ENCODE measurements around the gene VAV3. TPM values are rescaled to one million over a fixed set of nuclear protein-coding genes. Genes with fewer than 3 reads are reported as not detected.

VAV3 gene
- total and polyA plus RNA-seq, 2 donors, result 7.9 to 15.8 TPM

GRCh38 chr1:107963008-107963407, 2.0 kb downstream of the VAV3 start:
- peaks cover 0 to 2% of the 10 kb centered on the region in 2 donors for H3K27me3 ChIP-seq (ENCODE audit: control insufficient read depth in 2 of 2, insufficient read depth in 1 of 2, low read length in 1 of 2)
- H3K27ac ChIP-seq (ENCODE audit: low read depth in 1 of 2, low read length in 1 of 2), result peak overlapping the region in 1 of 2 donors; percentile 87
- 6% methylated on average over 5 of the region's 5 CpGs for WGBS
- H3K36me3 ChIP-seq (ENCODE audit: control insufficient read depth in 2 of 2, insufficient read depth in 2 of 2, low read length in 1 of 2), result no peaks in the 10 kb centered on the region
- no peaks in the 10 kb centered on the region for H3K9me3 ChIP-seq (ENCODE audit: control insufficient read depth in 2 of 2, insufficient read depth in 1 of 2, low read length in 1 of 2)
- peaks cover 3 to 23% of the 10 kb centered on the region in 2 donors for H3K4me1 ChIP-seq (ENCODE audit: control insufficient read depth in 2 of 2, insufficient read depth in 2 of 2, low read length in 2 of 2)
- peak overlapping the region in 1 of 2 donors; percentile 82 for H3K4me3 ChIP-seq (ENCODE audit: low read length in 2 of 2)
- no peak for DNase-seq (ENCODE audit: low read depth in 6 of 9, low spot score in 9 of 9)

GRCh38 chr1:107954719-107955415, 10.1 kb downstream of the VAV3 start:
- Histone ChIP-seq H3K27me3 (ENCODE audit: control insufficient read depth in 2 of 2, insufficient read depth in 1 of 2, low read length in 1 of 2) (no peaks in the 10 kb centered on the region), H3K9me3 (ENCODE audit: control insufficient read depth in 2 of 2, insufficient read depth in 1 of 2, low read length in 1 of 2) (no peaks in the 10 kb centered on the region), H3K4me3 (ENCODE audit: low read length in 2 of 2) (no peak overlapping the region), H3K27ac (ENCODE audit: low read depth in 1 of 2, low read length in 1 of 2) (no peak overlapping the region), H3K4me1 (ENCODE audit: control insufficient read depth in 2 of 2, insufficient read depth in 2 of 2, low read length in 2 of 2) (peaks cover 2 to 35% of the 10 kb centered on the region in 2 donors), H3K36me3 (ENCODE audit: control insufficient read depth in 2 of 2, insufficient read depth in 2 of 2, low read length in 1 of 2) (no peaks in the 10 kb centered on the region)
- DNase-seq (ENCODE audit: low read depth in 6 of 9, low spot score in 9 of 9), result no peak
- 74% methylated on average over 6 of the region's 6 CpGs for WGBS

GRCh38 chr1:107954126-107954525, 10.9 kb downstream of the VAV3 start:
- H3K4me1 ChIP-seq (ENCODE audit: control insufficient read depth in 2 of 2, insufficient read depth in 2 of 2, low read length in 2 of 2), result peaks cover 2 to 42% of the 10 kb centered on the region in 2 donors
- H3K27me3 ChIP-seq (ENCODE audit: control insufficient read depth in 2 of 2, insufficient read depth in 1 of 2, low read length in 1 of 2), result no peaks in the 10 kb centered on the region
- H3K27ac ChIP-seq (ENCODE audit: low read depth in 1 of 2, low read length in 1 of 2), result no peak overlapping the region
- H3K4me3 ChIP-seq (ENCODE audit: low read length in 2 of 2), result no peak overlapping the region
- DNase-seq (ENCODE audit: low read depth in 6 of 9, low spot score in 9 of 9), result no peak
- H3K9me3 ChIP-seq (ENCODE audit: control insufficient read depth in 2 of 2, insufficient read depth in 1 of 2, low read length in 1 of 2), result no peaks in the 10 kb centered on the region
- H3K36me3 ChIP-seq (ENCODE audit: control insufficient read depth in 2 of 2, insufficient read depth in 2 of 2, low read length in 1 of 2), result no peaks in the 10 kb centered on the region

GRCh38 chr1:107953556-107953955, 11.4 kb downstream of the VAV3 start:
- H3K36me3 ChIP-seq (ENCODE audit: control insufficient read depth in 2 of 2, insufficient read depth in 2 of 2, low read length in 1 of 2), result no peaks in the 10 kb centered on the region
- no peak overlapping the region for H3K4me3 ChIP-seq (ENCODE audit: low read length in 2 of 2)
- H3K9me3 ChIP-seq (ENCODE audit: control insufficient read depth in 2 of 2, insufficient read depth in 1 of 2, low read length in 1 of 2), result no peaks in the 10 kb centered on the region
- H3K27me3 ChIP-seq (ENCODE audit: control insufficient read depth in 2 of 2, insufficient read depth in 1 of 2, low read length in 1 of 2), result no peaks in the 10 kb centered on the region
- H3K27ac ChIP-seq (ENCODE audit: low read depth in 1 of 2, low read length in 1 of 2), result no peak overlapping the region
- WGBS, result 86% methylated on average over 3 of the region's 3 CpGs
- DNase-seq (ENCODE audit: low read depth in 6 of 9, low spot score in 9 of 9), result no peak
- H3K4me1 ChIP-seq (ENCODE audit: control insufficient read depth in 2 of 2, insufficient read depth in 2 of 2, low read length in 2 of 2), result peaks cover 2 to 45% of the 10 kb centered on the region in 2 donors

GRCh38 chr1:107952989-107953388, 12.0 kb downstream of the VAV3 start:
- DNase-seq (ENCODE audit: low read depth in 6 of 9, low spot score in 9 of 9), result no peak
- Histone ChIP-seq H3K27me3 (ENCODE audit: control insufficient read depth in 2 of 2, insufficient read depth in 1 of 2, low read length in 1 of 2) (no peaks in the 10 kb centered on the region), H3K36me3 (ENCODE audit: control insufficient read depth in 2 of 2, insufficient read depth in 2 of 2, low read length in 1 of 2) (no peaks in the 10 kb centered on the region), H3K27ac (ENCODE audit: low read depth in 1 of 2, low read length in 1 of 2) (no peak overlapping the region), H3K9me3 (ENCODE audit: control insufficient read depth in 2 of 2, insufficient read depth in 1 of 2, low read length in 1 of 2) (no peaks in the 10 kb centered on the region), H3K4me3 (ENCODE audit: low read length in 2 of 2) (no peak overlapping the region), H3K4me1 (ENCODE audit: control insufficient read depth in 2 of 2, insufficient read depth in 2 of 2, low read length in 2 of 2) (peaks cover 2 to 46% of the 10 kb centered on the region in 2 donors)
- 26% methylated on average over 2 of the region's 2 CpGs for WGBS

GRCh38 chr1:107950464-107950863, 14.5 kb downstream of the VAV3 start:
- H3K4me1 ChIP-seq (ENCODE audit: control insufficient read depth in 2 of 2, insufficient read depth in 2 of 2, low read length in 2 of 2), result peaks cover 0 to 34% of the 10 kb centered on the region in 2 donors
- peak overlapping the region in 1 of 2 donors; percentile 57 for H3K27ac ChIP-seq (ENCODE audit: low read depth in 1 of 2, low read length in 1 of 2)
- 37% methylated on average over 3 of the region's 3 CpGs for WGBS

GRCh38 chr1:107949467-107950253, 15.3 kb downstream of the VAV3 start:
- H3K27ac ChIP-seq (ENCODE audit: low read depth in 1 of 2, low read length in 1 of 2), result peak overlapping the region in 1 of 2 donors; percentile 57
- 7% methylated on average over 3 of the region's 3 CpGs for WGBS
- DNase-seq (ENCODE audit: low read depth in 6 of 9, low spot score in 9 of 9), result no peak
- peaks cover 0 to 30% of the 10 kb centered on the region in 2 donors for H3K4me1 ChIP-seq (ENCODE audit: control insufficient read depth in 2 of 2, insufficient read depth in 2 of 2, low read length in 2 of 2)
- H3K4me3 ChIP-seq (ENCODE audit: low read length in 2 of 2), result no peak overlapping the region
- H3K36me3 ChIP-seq (ENCODE audit: control insufficient read depth in 2 of 2, insufficient read depth in 2 of 2, low read length in 1 of 2), result no peaks in the 10 kb centered on the region
- no peaks in the 10 kb centered on the region for H3K27me3 ChIP-seq (ENCODE audit: control insufficient read depth in 2 of 2, insufficient read depth in 1 of 2, low read length in 1 of 2)
- no peaks in the 10 kb centered on the region for H3K9me3 ChIP-seq (ENCODE audit: control insufficient read depth in 2 of 2, insufficient read depth in 1 of 2, low read length in 1 of 2)

More at GRCh38 chr1:107950464-107950863, 14.5 kb downstream of the VAV3 start:
- Histone ChIP-seq H3K9me3 (ENCODE audit: control insufficient read depth in 2 of 2, insufficient read depth in 1 of 2, low read length in 1 of 2) (no peaks in the 10 kb centered on the region), H3K27me3 (ENCODE audit: control insufficient read depth in 2 of 2, insufficient read depth in 1 of 2, low read length in 1 of 2) (no peaks in the 10 kb centered on the region), H3K4me3 (ENCODE audit: low read length in 2 of 2) (no peak overlapping the region), H3K36me3 (ENCODE audit: control insufficient read depth in 2 of 2, insufficient read depth in 2 of 2, low read length in 1 of 2) (no peaks in the 10 kb centered on the region)
- no peak for DNase-seq (ENCODE audit: low read depth in 6 of 9, low spot score in 9 of 9)

- Histone ChIP-seq H3K27ac (ENCODE audit: low read depth in 1 of 2, low read length in 1 of 2) (no peak overlapping the region), H3K36me3 (ENCODE audit: control insufficient read depth in 2 of 2, insufficient read depth in 2 of 2, low read length in 1 of 2) (no peaks in the 10 kb centered on the region), H3K27me3 (ENCODE audit: control insufficient read depth in 2 of 2, insufficient read depth in 1 of 2, low read length in 1 of 2) (no peaks in the 10 kb centered on the region), H3K4me1 (ENCODE audit: control insufficient read depth in 2 of 2, insufficient read depth in 2 of 2, low read length in 2 of 2) (peaks cover 9 to 36% of the 10 kb centered on the region in 2 donors), H3K9me3 (ENCODE audit: control insufficient read depth in 2 of 2, insufficient read depth in 1 of 2, low read length in 1 of 2) (no peaks in the 10 kb centered on the region), H3K4me3 (ENCODE audit: low read length in 2 of 2) (no peak overlapping the region)
- no peak for DNase-seq (ENCODE audit: low read depth in 6 of 9, low spot score in 9 of 9)
These were observed 18.2 kb downstream of the VAV3 start for GRCh38 chr1:107946794-107947193.

- peaks cover 19 to 32% of the 10 kb centered on the region in 2 donors for H3K4me1 ChIP-seq (ENCODE audit: control insufficient read depth in 2 of 2, insufficient read depth in 2 of 2, low read length in 2 of 2)
- no peaks in the 10 kb centered on the region for H3K36me3 ChIP-seq (ENCODE audit: control insufficient read depth in 2 of 2, insufficient read depth in 2 of 2, low read length in 1 of 2)
- H3K9me3 ChIP-seq (ENCODE audit: control insufficient read depth in 2 of 2, insufficient read depth in 1 of 2, low read length in 1 of 2), result no peaks in the 10 kb centered on the region
- H3K4me3 ChIP-seq (ENCODE audit: low read length in 2 of 2), result no peak overlapping the region
- 14% methylated on average over 4 of the region's 4 CpGs for WGBS
- H3K27me3 ChIP-seq (ENCODE audit: control insufficient read depth in 2 of 2, insufficient read depth in 1 of 2, low read length in 1 of 2), result no peaks in the 10 kb centered on the region
- peak in 1 of 9 donors; percentile 53 for DNase-seq (ENCODE audit: low read depth in 6 of 9, low spot score in 9 of 9)
- peak overlapping the region; percentile 72 to 78 for H3K27ac ChIP-seq (ENCODE audit: low read depth in 1 of 2, low read length in 1 of 2)
These were observed 21.3 kb downstream of the VAV3 start for GRCh38 chr1:107943694-107944093.

All from thymus (tissue), 11 donors.